Activated naive CD4-positive, alpha-beta T cell treated with anti-CD3 and anti-CD28 coated beads, Interleukin-2, amount 10 ng/mL, durations not matched to agents 7 days and 5 days (primary cell): ENCODE results near the gene PKD2L2.
"Not testable (repeated sequence)": the region's sequence is repeated elsewhere in the genome, so short reads cannot be mapped to it uniquely, and the experiment has no call there.

Experiments used
- CTCF ChIA-PET: fragments of 350-600 bp; sonication (Branson Sonifier 250); formaldehyde crosslinking; loops from one replicate; lab custom pipeline; 2021; ENCODE audit warnings: antibody characterized with exemption; lab: Charles Lee
- DNase-seq: peaks from one replicate; pipeline ENCODE4 v3.0.0-alpha.2; 2020
- H3K27ac Mint-ChIP-seq: one replicate; pipeline ENCODE4 v1.8.0; 2021; ENCODE audit warnings: mild to moderate bottlenecking, moderate library complexity, mixed read lengths
- H3K27me3 Mint-ChIP-seq: one replicate; pipeline ENCODE4 v1.8.0; 2021; ENCODE audit warnings: mild to moderate bottlenecking, mixed read lengths
- H3K36me3 Mint-ChIP-seq: one replicate; pipeline ENCODE4 v1.8.0; 2021; ENCODE audit warnings: mixed read lengths
- H3K4me1 Mint-ChIP-seq: one replicate; pipeline ENCODE4 v1.8.0; 2021; ENCODE audit warnings: mixed read lengths
- H3K4me3 Mint-ChIP-seq: one replicate; pipeline ENCODE4 v1.8.0; 2021; ENCODE audit warnings: mild to moderate bottlenecking, moderate library complexity, mixed read lengths
- H3K9me3 Mint-ChIP-seq: one replicate; pipeline ENCODE4 v1.8.0; 2021; ENCODE audit warnings: mixed read lengths

The PKD2L2 gene

DNA sequence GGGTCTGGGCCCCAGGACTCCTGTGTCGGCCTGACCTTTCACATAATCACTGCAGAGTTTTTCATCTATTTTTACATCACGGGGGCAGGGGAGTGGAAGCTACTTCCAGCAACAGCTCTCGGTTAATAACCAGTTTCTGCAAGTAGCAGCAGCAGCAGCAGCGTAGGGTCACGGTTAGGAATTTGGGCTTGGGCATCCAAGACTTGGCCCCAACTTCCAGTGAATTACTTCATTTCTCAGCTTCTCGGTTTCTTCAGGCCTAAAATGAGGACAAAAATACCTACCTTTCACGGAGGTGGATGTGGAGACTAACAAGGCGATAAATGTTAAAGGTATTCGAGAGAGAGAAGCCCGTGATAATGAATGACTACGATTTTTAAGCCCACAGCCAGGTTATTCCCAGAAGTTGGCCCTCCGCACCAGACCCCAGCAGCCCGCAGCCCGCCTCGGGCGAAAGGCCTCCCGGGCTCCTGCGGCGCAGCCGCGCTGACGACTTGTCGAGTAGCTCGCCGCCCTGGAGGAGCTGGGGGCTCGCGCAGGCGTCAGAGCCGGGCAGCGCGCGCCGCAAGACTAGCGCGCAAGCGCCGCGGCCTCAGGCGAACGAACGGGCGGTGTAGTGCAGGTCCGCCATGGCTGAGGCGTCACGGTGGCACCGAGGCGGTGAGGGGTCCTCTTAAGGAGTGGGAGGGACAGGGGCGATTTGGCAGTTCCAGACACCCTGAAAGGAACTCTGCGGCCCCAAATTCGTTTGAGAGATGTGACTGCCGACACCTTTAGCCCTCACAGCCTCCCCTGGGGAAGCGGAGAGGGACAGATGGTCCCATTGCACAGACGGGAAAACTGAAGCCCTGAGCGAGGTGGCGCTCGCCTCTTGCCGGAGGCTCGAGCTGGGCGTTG is at the start of gene PKD2L2:
TSS of gene PKD2L2 (plus strand) at position 595 of the 897 bp plus-strand sequence. CDS start at position 630, 35 bp downstream.
- peak within 1 kb of the TSS; percentile 89 for H3K27ac Mint-ChIP-seq
- CTCF ChIA-PET = interaction anchor here (0.6 to 1.9 kb wide), 7 partner anchors 9 to 463 kb away, joined by 3 to 6 read pairs (median 3); partner anchors contain the start of gene KDM3B
- peaks cover 21% of the 10 kb centered on the region for H3K4me1 Mint-ChIP-seq
- H3K9me3 Mint-ChIP-seq = no peaks in the 10 kb centered on the region
- DNase-seq = peak; percentile 83
- peaks cover 5% of the 10 kb centered on the region for H3K36me3 Mint-ChIP-seq
- H3K4me3 Mint-ChIP-seq = peak within 1 kb of the TSS; percentile 76
- H3K27me3 Mint-ChIP-seq = peaks cover 11% of the 10 kb centered on the region

DNA sequence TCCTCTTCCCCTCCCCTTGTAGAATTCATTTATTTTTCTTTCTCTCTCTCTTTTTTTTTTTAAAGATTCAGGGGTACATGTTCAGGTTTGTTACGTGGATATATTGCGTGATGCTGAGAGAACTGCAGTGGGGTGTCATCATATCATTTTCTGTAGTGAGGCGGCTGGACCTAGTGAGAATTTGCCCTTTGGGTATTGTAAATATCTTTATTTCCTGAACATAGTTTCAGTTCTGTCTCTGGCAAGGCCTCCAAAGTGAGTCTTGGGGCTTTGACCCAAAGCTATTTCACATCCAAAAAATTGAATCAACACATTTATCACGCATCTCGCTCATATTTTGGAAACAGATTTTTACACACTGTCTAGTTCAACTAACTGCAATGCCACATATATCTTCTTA is 47.0 kb upstream of the PKD2L2 start:
- no peaks in the 10 kb centered on the region for H3K9me3 Mint-ChIP-seq
- DNase-seq = no peak
- H3K27me3 Mint-ChIP-seq = no peaks in the 10 kb centered on the region
- H3K27ac Mint-ChIP-seq = no peak overlapping the region
- H3K36me3 Mint-ChIP-seq = no peaks in the 10 kb centered on the region
- peaks cover 4% of the 10 kb centered on the region for H3K4me1 Mint-ChIP-seq
- H3K4me3 Mint-ChIP-seq = no peak overlapping the region
- CTCF ChIA-PET = no interaction called here

GRCh38 chr5:137843676-137844299 is 45.5 kb upstream of the PKD2L2 start:
- no peaks in the 10 kb centered on the region for H3K36me3 Mint-ChIP-seq
- H3K4me3 Mint-ChIP-seq = no peak overlapping the region
- no peaks in the 10 kb centered on the region for H3K27me3 Mint-ChIP-seq
- CTCF ChIA-PET = no interaction called here
- DNase-seq = no peak
- H3K27ac Mint-ChIP-seq = no peak overlapping the region
- H3K4me1 Mint-ChIP-seq = peaks cover 4% of the 10 kb centered on the region
- no peaks in the 10 kb centered on the region for H3K9me3 Mint-ChIP-seq

DNA sequence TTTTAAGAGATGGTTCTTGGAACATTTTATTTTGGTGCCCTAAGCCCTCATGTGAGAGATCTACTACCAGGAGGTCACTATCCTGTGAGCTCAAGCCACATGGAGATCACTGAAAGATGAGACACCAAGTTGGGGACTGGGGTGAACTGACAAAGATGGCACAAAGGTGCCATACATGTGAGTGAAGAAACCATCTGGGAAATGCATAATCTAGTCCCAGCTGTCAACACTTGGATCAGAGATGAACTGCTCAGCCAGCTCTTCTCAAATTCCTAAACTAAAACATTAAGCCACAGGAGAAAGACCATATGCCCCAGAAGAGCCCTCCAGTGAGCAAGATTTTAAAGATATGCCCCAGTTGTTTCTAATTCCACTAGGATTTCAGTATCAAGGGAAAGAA is 43.8 kb upstream of the PKD2L2 start:
- DNase-seq = no peak
- CTCF ChIA-PET = interaction anchor here (1.2 kb wide), 1 partner anchor 66 kb away, joined by 5 read pairs; no protein-coding TSS in a partner anchor
- Mint-ChIP-seq H3K27me3 (no peaks in the 10 kb centered on the region), H3K9me3 (no peaks in the 10 kb centered on the region), H3K27ac (no peak overlapping the region), H3K36me3 (no peaks in the 10 kb centered on the region), H3K4me3 (no peak overlapping the region), H3K4me1 (peaks cover 4% of the 10 kb centered on the region)

- Mint-ChIP-seq H3K4me1 (peaks cover 4% of the 10 kb centered on the region), H3K4me3 (no peak overlapping the region), H3K27ac (no peak overlapping the region), H3K9me3 (no peaks in the 10 kb centered on the region), H3K36me3 (no peaks in the 10 kb centered on the region), H3K27me3 (peaks cover 4% of the 10 kb centered on the region)
- CTCF ChIA-PET = interaction anchor here (1.0 to 1.3 kb wide), 2 partner anchors 14 to 69 kb away, joined by 3 read pairs; no protein-coding TSS in a partner anchor
- DNase-seq = no peak
These were observed 41.6 kb upstream of the PKD2L2 start for GRCh38 chr5:137847687-137848086.

- DNase-seq, H3K9me3 Mint-ChIP-seq, CTCF ChIA-PET, H3K27me3 Mint-ChIP-seq, H3K36me3 Mint-ChIP-seq, H3K4me1 Mint-ChIP-seq, H3K27ac Mint-ChIP-seq, H3K4me3 Mint-ChIP-seq: not testable (repeated sequence)
These were observed 36.1 kb upstream of the PKD2L2 start for GRCh38 chr5:137853165-137853564.

DNA sequence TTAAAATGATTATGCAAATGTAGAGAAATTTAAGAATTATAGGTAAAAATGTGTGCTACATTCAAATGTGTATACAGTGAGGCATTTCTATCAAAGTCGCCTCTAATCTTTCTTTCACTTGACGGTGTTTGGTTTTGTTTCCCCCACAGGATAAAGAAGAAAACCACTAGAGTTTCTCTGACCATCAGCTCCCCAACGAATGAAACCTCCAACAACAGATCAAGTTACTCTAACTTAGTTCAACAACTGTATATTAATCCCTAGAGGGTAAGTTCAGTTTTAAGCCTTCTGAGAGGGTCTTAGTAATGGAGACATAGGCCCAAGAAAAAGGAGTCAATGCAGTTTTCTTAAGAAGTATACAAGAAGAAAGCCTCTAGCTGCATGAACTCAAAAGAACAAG is 33.1 kb upstream of the PKD2L2 start:
- Mint-ChIP-seq H3K27ac (no peak overlapping the region), H3K4me3 (no peak overlapping the region), H3K4me1 (peaks cover 4% of the 10 kb centered on the region), H3K27me3 (peaks cover 4% of the 10 kb centered on the region), H3K36me3 (no peaks in the 10 kb centered on the region), H3K9me3 (no peaks in the 10 kb centered on the region)
- DNase-seq = no peak
- CTCF ChIA-PET = no interaction called here

DNA sequence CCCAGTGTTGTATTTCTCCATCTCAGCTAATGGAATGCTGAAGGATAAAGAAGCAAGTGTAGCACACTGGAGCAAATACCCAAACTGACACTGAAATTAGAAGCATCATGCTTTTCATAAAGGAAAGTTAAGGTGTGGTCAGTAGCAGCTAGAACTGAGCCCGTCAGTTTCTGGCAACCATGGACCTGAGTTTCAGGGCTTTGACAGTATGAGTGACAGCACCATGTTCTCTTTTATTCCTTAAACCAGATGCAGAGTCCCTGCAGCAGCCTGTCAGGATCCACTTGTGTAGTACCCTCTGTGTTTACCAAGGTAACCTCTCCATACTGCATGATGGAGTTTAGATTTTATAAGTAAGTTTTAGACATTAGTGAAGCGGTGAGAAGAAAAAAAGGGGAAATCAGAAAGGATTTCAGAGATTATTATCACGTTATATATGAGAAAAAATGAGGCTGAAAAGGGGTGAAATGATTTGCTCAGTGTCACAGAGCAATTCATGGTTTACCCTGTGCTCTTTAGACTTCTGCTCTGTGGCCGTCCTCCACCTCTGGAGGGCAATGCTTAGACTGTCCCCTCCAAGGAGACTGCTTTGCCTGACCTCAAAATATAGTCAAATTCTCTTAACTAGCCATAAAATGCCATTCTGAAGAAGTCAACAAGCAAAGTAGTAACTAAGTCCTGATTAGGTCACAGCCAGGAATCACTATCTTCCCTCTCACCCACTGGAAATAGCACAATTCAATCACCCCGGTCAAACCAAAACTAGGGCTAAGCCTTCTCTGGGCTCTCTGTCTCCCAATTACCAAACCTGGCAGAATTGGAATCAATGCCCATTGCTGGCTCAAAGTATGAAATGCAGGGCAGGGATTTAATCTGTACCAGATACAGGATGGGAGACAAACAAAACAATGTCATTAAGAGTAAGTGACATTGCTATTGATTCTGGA is 32.1 kb upstream of the PKD2L2 start:
- CTCF ChIA-PET = interaction anchor here (0.7 kb wide), 1 partner anchor 54 kb away, joined by 3 read pairs; no protein-coding TSS in a partner anchor
- Mint-ChIP-seq H3K27me3 (no peaks in the 10 kb centered on the region), H3K4me1 (peaks cover 10% of the 10 kb centered on the region), H3K27ac (no peak overlapping the region), H3K9me3 (no peaks in the 10 kb centered on the region), H3K4me3 (no peak overlapping the region), H3K36me3 (no peaks in the 10 kb centered on the region)
- DNase-seq = no peak

DNA sequence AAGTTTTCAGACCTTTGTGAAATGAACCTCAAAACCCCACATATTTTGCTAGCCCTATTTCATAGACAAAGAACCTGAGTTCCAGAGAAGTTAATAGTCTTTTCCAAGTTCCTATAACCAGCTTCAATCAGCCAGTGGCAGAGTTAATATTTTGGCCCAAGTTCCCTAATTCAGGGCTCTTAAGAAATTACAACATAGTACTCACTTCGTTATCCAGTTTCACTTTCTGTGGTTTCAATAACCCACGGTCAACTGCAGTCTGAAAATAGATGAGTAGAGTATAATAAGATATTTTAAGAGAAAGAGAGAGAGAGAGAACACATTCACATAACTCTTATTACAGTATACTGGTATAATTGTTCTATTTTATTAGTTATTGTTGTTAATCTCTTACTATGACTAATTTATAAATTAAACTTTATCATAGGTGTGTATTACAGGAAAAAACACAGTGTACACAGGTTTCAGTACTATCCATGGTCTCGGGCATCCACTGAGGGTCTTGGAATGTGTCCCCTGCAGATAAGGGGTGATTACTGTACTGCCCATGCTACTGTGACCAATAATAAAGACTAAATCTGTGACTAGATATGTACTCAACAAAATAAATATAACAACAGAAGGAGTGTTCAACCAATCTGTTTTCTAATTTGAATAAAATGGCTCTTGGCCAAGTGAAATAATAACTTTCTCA is 30.9 kb upstream of the PKD2L2 start:
- Mint-ChIP-seq H3K9me3 (no peaks in the 10 kb centered on the region), H3K27me3 (no peaks in the 10 kb centered on the region), H3K4me3 (peak overlapping the region; percentile 39), H3K4me1 (peaks cover 10% of the 10 kb centered on the region), H3K36me3 (no peaks in the 10 kb centered on the region), H3K27ac (no peak overlapping the region)
- CTCF ChIA-PET = no interaction called here
- DNase-seq = no peak

DNA sequence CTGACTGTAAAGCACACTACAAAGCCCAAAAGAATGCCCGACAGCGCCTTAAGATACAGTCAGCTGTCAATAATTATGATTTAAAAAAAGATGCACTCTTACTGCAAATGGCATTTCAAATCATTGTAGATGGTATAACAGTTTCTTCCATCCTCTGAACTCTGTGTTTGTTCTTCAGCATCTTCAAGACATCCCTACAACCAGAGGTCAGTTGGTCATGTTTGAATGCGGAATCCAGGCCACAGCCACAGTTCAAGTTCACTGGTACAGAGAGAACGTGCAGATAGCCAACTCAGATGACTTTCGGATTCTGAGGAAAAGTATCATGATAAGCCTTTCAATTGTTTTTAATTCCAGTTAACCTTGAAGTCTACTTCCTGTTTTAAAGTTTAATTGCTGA is 30.3 kb upstream of the PKD2L2 start:
- CTCF ChIA-PET = no interaction called here
- Mint-ChIP-seq H3K27me3 (no peaks in the 10 kb centered on the region), H3K4me3 (no peak overlapping the region), H3K27ac (no peak overlapping the region), H3K9me3 (no peaks in the 10 kb centered on the region), H3K4me1 (peaks cover 10% of the 10 kb centered on the region), H3K36me3 (no peaks in the 10 kb centered on the region)
- DNase-seq = no peak

DNA sequence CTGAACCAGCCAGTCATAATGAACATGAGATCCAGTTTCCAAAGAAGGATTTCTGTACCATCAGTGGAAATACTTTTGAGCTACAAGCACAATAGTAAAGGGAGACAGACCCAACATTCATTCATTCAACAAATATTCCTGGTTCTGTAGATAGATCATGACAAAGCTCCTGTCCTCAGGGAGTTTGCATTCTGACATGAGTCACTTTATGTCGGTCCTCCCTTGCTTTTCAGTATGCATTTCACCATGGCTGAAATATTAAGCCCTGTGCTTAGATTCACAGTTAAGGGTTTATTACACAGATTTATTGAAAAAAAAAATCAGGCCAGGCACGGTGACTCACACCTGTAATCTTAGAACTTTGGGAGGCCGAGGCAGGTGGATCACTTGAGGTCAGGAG is 27.0 kb upstream of the PKD2L2 start:
- Mint-ChIP-seq H3K4me1 (peaks cover 10% of the 10 kb centered on the region), H3K4me3 (no peak overlapping the region), H3K27me3 (no peaks in the 10 kb centered on the region), H3K27ac (no peak overlapping the region), H3K36me3 (no peaks in the 10 kb centered on the region), H3K9me3 (no peaks in the 10 kb centered on the region)
- no peak for DNase-seq
- CTCF ChIA-PET = interaction anchor here (0.9 kb wide), 1 partner anchor 15 kb away, joined by 3 read pairs; no protein-coding TSS in a partner anchor

GRCh38 chr5:137863653-137864052 is 25.6 kb upstream of the PKD2L2 start:
- H3K9me3 Mint-ChIP-seq, DNase-seq, H3K27me3 Mint-ChIP-seq, CTCF ChIA-PET, H3K4me3 Mint-ChIP-seq, H3K36me3 Mint-ChIP-seq, H3K27ac Mint-ChIP-seq, H3K4me1 Mint-ChIP-seq: not testable (repeated sequence)

DNA sequence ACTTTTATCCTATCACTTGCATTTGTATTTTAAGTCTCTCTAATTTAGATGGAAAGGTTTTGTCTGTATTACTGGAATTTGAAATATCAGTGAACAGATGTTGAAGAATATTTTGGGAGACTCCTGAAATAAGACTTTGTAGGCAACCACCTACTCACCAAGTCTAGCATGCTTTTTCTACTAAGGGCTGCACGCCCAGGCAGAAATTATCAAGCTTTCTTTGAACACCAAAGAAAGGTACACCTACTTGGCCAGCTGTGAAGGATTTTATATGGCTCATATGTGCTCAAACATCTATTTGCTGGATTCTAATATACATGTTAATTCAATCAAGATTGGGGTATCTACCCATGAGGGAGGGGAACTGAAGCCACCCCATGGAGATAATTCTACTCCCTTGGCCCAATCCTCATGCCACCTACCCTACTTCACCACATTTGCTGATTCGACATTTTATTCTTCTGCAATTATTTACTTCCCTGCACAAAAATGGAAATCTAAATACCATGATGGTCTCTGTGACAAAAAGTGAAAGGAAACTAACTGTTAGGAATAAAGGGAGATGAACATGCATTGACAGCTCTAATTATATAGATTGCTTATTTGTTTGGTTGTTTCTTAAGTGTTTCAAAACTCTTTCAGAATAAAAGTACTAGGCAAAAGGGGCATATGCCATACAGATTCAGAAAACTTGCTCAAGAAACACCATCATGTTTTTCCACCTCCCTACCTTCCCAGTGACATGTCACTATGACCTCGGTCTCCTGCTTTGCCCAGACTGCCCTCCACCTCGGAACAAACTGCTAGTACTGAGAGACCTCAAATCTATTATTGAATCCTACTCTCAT is 22.5 kb upstream of the PKD2L2 start:
- H3K4me1 Mint-ChIP-seq = peaks cover 7% of the 10 kb centered on the region
- no peaks in the 10 kb centered on the region for H3K36me3 Mint-ChIP-seq
- DNase-seq = no peak
- H3K27ac Mint-ChIP-seq = no peak overlapping the region
- no peaks in the 10 kb centered on the region for H3K9me3 Mint-ChIP-seq
- CTCF ChIA-PET = no interaction called here
- H3K27me3 Mint-ChIP-seq = peaks cover 5% of the 10 kb centered on the region
- no peak overlapping the region for H3K4me3 Mint-ChIP-seq
